NB4 (cell line): ENCODE data around the gene TSC22D1.

Source experiments
- POLR2A ChIP-seq: IDR thresholded peaks from 2 replicates; pipeline ENCODE4 v1.6.1; 2011; ENCODE audit warnings: mild to moderate bottlenecking; ENCODE audit not compliant: insufficient read length; ENCODE audit errors: extremely low read depth
- TF ChIP-seq, protein P1 (sequence below): IDR thresholded peaks from one replicate; pipeline ENCODE4 v1.5.1; 2012; ENCODE audit warnings: low read depth, low read length

DNA sequence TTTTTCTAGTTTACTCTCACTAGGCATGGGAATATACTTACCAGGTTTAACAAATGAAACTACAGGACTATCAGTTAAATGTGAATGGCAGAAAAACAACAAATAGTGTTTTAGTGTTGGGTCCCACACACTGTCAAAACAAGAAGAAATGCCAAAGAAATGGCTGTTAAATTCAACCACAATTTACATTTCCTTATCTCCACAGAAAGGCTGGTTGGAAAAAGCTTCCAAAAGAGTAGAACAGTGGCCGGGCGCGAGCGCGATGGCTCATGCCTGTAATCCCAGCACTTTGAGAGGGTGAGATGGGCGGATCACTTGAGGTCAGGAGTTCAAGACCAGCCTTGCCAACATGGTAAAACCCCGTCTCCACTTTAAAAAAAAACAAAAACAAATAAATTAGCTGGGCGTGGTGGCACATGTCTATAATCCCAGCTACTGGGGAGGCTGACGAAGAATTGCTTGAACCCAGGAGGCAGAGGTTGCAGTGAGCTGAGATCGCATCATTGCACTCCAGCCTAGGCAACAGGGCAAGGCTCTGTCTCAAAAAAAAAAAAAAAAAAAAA lies 136.0 kb downstream of the TSC22D1 start:
- TF ChIP-seq, protein P1, sequence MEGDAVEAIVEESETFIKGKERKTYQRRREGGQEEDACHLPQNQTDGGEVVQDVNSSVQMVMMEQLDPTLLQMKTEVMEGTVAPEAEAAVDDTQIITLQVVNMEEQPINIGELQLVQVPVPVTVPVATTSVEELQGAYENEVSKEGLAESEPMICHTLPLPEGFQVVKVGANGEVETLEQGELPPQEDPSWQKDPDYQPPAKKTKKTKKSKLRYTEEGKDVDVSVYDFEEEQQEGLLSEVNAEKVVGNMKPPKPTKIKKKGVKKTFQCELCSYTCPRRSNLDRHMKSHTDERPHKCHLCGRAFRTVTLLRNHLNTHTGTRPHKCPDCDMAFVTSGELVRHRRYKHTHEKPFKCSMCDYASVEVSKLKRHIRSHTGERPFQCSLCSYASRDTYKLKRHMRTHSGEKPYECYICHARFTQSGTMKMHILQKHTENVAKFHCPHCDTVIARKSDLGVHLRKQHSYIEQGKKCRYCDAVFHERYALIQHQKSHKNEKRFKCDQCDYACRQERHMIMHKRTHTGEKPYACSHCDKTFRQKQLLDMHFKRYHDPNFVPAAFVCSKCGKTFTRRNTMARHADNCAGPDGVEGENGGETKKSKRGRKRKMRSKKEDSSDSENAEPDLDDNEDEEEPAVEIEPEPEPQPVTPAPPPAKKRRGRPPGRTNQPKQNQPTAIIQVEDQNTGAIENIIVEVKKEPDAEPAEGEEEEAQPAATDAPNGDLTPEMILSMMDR: no peak
- TF ChIP-seq POLR2A: no peak
